Breast epithelium (tissue), 4 donors: ENCODE results near the gene TFE3. TPM values are rescaled to one million over a fixed set of nuclear protein-coding genes. Genes with fewer than 3 reads are reported as not detected.

Experiments used
- DNase-seq, 2 donors: peaks; one replicate each; pipeline ENCODE4 v3.0.0-alpha.2; 2019; ENCODE audit warnings: low spot score in 2 of 2
- H3K27ac ChIP-seq, 2 donors: fragments of 200-600 bp; sonication (generic) in 1 of 2; one replicate each; pipeline ENCODE4 v1.5.1; 2016 to 2019; ENCODE audit warnings: mild to moderate bottlenecking in 1 of 2
- H3K27me3 ChIP-seq, 2 donors: fragments of 200-600 bp; sonication (generic) in 1 of 2; one replicate each; pipeline versions ENCODE4 v1.5.1 to v1.6.0; 2017 to 2019; ENCODE audit warnings: control low read depth in 1 of 2, mild to moderate bottlenecking in 1 of 2
- H3K36me3 ChIP-seq: fragments of 200-600 bp; one replicate; pipeline ENCODE4 v1.5.1; 2019
- H3K4me1 ChIP-seq, 2 donors: fragments of 200-600 bp; sonication (generic); one replicate each; pipeline ENCODE4 v1.5.1; 2016 to 2019; ENCODE audit warnings: control low read depth in 1 of 2
- H3K4me3 ChIP-seq, 3 donors: fragments of 200-600 bp; sonication (generic); 1 replicate in 2 of 3; 2 replicates in 1 of 3; pipeline ENCODE4 v1.5.1; 2016 to 2019; ENCODE audit warnings: mild to moderate bottlenecking in 3 of 3, moderate library complexity in 2 of 3
- H3K9me3 ChIP-seq, 2 donors: fragments of 200-600 bp; sonication (generic) in 1 of 2; one replicate each; pipeline ENCODE4 v1.5.1; 2016 to 2019; ENCODE audit warnings: control low read depth in 1 of 2
- CTCF ChIP-seq, 3 donors: fragments of 450-650 bp; IDR thresholded peaks; one replicate each; pipeline ENCODE4 v1.5.1; 2016 to 2017; ENCODE audit warnings: antibody characterized with exemption in 3 of 3, mild to moderate bottlenecking in 3 of 3, moderate library complexity in 3 of 3
- POLR2A ChIP-seq: fragments of 450-650 bp; IDR thresholded peaks from one replicate; pipeline ENCODE4 v1.6.1; 2016; ENCODE audit warnings: antibody characterized with exemption, mild to moderate bottlenecking, moderate library complexity
- POLR2AphosphoS5 ChIP-seq, 3 donors: sonication (generic); formaldehyde crosslinking; IDR thresholded peaks; one replicate each; pipeline ENCODE4 v1.6.1; 2017; ENCODE audit warnings: antibody characterized with exemption in 3 of 3
- intact Hi-C: fragments of 100-400 bp; cut with DNase I; formaldehyde crosslinking; loops from one replicate; pipeline ENCODE4 v1.15.1; 2023; ENCODE audit warnings: low total_unique reads
- total RNA-seq, 3 donors: library from RNA; depleted of rRNA; stranded (reverse); fragments of >200 nt; gene quantifications; one replicate each; pipeline ENCODE4 v1.1.0, GENCODE V29; 2016

TFE3 gene
- total RNA-seq, 3 donors from 2014 or later, result 44.1 to 93.3 (median 52.1) TPM

DNA sequence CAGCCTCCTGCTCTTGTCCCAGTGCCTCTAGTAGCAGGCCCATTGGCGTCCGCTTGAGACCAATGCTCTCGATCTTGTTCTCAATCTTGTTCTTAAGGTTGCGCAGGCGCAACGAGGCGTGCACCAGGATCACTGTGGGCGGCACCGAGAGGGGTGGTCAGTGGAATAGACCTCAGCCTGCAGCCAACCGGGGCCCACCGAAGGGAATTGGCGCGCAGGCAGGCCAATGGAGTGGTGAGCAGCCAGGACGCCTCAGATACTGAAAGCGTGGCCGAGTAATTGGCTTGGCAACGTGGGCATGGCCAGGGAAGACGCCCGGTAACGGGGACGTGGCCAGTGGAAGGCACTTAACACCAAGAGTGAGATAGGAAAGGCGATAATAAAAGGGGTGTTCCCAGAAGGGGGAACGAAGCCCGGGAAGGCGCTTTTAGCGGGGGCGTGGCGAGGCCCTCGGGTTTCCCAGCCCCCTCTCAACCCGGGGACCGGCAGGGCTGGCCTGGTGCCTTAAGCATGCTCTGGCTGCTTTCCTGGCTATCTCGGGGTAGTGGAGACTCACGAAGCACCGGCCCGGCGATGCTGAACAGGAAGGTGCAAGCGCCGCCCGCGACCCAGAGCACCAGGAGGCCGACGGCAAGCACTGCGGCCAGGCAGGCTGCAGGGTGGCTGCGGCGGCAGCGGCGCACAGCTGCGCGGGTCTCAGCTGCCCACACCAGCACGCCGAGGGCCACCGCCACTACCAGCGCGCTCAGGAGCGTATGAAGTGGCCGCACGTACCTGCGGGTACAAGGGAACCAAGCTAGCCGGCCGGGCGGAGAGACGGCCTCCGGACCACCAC, 28.9 kb upstream of the TFE3 start:
- TF ChIP-seq POLR2AphosphoS5 (IDR thresholded peaks at IDR 0.05), result no peak
- TF ChIP-seq POLR2A, result no peak
- TF ChIP-seq CTCF (IDR thresholded peaks at IDR 0.05), result no peak
- H3K36me3 ChIP-seq, result no peaks in the 10 kb centered on the region
- no peaks in the 10 kb centered on the region for H3K9me3 ChIP-seq
- H3K4me3 ChIP-seq, result peak overlapping the region; percentile 46 to 72 (median 56)
- no peaks in the 10 kb centered on the region for H3K4me1 ChIP-seq
- intact Hi-C loops, result no loop called here
- peaks cover 0 to 20% of the 10 kb centered on the region in 2 donors for H3K27me3 ChIP-seq
- peak overlapping the region; percentile 16 to 29 for H3K27ac ChIP-seq
- DNase-seq, result peak; percentile 65 to 76

- Histone ChIP-seq H3K27ac (no peak overlapping the region), H3K9me3 (no peaks in the 10 kb centered on the region), H3K27me3 (peaks cover 0 to 13% of the 10 kb centered on the region in 2 donors), H3K36me3 (no peaks in the 10 kb centered on the region), H3K4me1 (no peaks in the 10 kb centered on the region), H3K4me3 (no peak overlapping the region)
- TF ChIP-seq POLR2A (no peak), POLR2AphosphoS5 (IDR thresholded peaks at IDR 0.05) (no peak)
- intact Hi-C loops, result no loop called here
- no peak for DNase-seq
Measured at GRCh38 chrX:49070988-49071387, 27.8 kb upstream of the TFE3 start.

DNA sequence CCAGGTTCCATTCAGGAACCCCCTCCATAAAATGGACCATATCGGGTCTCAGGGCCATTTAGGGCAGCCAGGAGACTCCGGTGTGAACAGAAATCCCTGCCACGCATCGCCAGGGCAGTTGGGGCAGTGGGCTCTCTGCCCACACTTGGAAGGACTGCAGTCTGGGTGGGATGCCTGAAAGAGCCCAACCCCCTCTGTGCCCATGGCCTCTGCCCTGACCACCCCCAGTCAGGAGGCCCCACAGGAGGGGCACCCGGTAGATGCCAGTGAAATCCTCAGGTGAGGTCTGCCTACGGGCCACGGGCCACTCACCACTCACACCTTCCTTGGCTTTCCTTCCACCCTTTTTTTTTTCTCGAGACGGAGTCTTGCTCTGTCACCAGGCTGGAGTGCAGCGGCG, 25.9 kb upstream of the TFE3 start:
- peaks cover 0 to 12% of the 10 kb centered on the region in 2 donors for H3K27me3 ChIP-seq
- DNase-seq, result no peak
- no peak overlapping the region for H3K4me3 ChIP-seq
- no peaks in the 10 kb centered on the region for H3K9me3 ChIP-seq
- H3K27ac ChIP-seq, result no peak overlapping the region
- no peaks in the 10 kb centered on the region for H3K36me3 ChIP-seq
- H3K4me1 ChIP-seq, result no peaks in the 10 kb centered on the region
- TF ChIP-seq POLR2A, result no peak
- intact Hi-C loops, result no loop called here

- H3K4me1 ChIP-seq, result no peaks in the 10 kb centered on the region
- DNase-seq, result no peak
- H3K4me3 ChIP-seq, result no peak overlapping the region
- no peak overlapping the region for H3K27ac ChIP-seq
- intact Hi-C loops, result no loop called here
- H3K9me3 ChIP-seq, result no peaks in the 10 kb centered on the region
- H3K27me3 ChIP-seq, result peaks cover 0 to 17% of the 10 kb centered on the region in 2 donors
- TF ChIP-seq CTCF (IDR thresholded peaks at IDR 0.05) (no peak), POLR2AphosphoS5 (IDR thresholded peaks at IDR 0.05) (no peak), POLR2A (no peak)
- H3K36me3 ChIP-seq, result no peaks in the 10 kb centered on the region
Measured at GRCh38 chrX:49067285-49068120, 24.3 kb upstream of the TFE3 start.

GRCh38 chrX:49066690-49067089, 23.5 kb upstream of the TFE3 start:
- TF ChIP-seq POLR2A (no peak), POLR2AphosphoS5 (IDR thresholded peaks at IDR 0.05) (no peak), CTCF (IDR thresholded peaks at IDR 0.05) (no peak)
- intact Hi-C loops, result no loop called here
- Histone ChIP-seq H3K9me3 (no peaks in the 10 kb centered on the region), H3K36me3 (no peaks in the 10 kb centered on the region), H3K4me3 (no peak overlapping the region), H3K27ac (no peak overlapping the region), H3K27me3 (peaks cover 0 to 17% of the 10 kb centered on the region in 2 donors), H3K4me1 (no peaks in the 10 kb centered on the region)
- no peak for DNase-seq

GRCh38 chrX:49066278-49066677, 23.1 kb upstream of the TFE3 start:
- Histone ChIP-seq H3K4me1 (no peaks in the 10 kb centered on the region), H3K9me3 (no peaks in the 10 kb centered on the region), H3K27me3 (peaks cover 0 to 17% of the 10 kb centered on the region in 2 donors), H3K36me3 (no peaks in the 10 kb centered on the region), H3K4me3 (no peak overlapping the region), H3K27ac (no peak overlapping the region)
- no peak for TF ChIP-seq POLR2A
- no peak for TF ChIP-seq CTCF (IDR thresholded peaks at IDR 0.05)
- TF ChIP-seq POLR2AphosphoS5 (IDR thresholded peaks at IDR 0.05), result no peak
- no peak for DNase-seq
- intact Hi-C loops, result no loop called here
